ENCODE measurements around the gene TMEM179. TPM values are rescaled to one million over a fixed set of nuclear protein-coding genes. Genes with fewer than 3 reads are reported as not detected.

Gene TMEM179
- total and polyA plus RNA-seq, 2 of the 8 experiments (the other 6 are each of a cell fraction or from before 2014, with no cell fraction given), result 2.9 to 4.0 TPM

GRCh38 chr14:104553166-104554087 lies 51.1 kb downstream of the TMEM179 start:
- H3K9me3 ChIP-seq (ENCODE audit: insufficient read depth in 2 of 2, low read depth in 1 of 2, low read length in 1 of 2), result no peaks in the 10 kb centered on the region
- H4K20me1 ChIP-seq (replicated peaks in 1 of 2; ENCODE audit: control insufficient read depth in 1 of 2, insufficient read depth in 2 of 2, low read length in 2 of 2), result no peaks in the 10 kb centered on the region
- WGBS, 2 experiments (ENCODE audit: extremely low coverage in 1 of 2, insufficient coverage in 1 of 2, insufficient read length in 1 of 2, insufficient replicate concordance in 2 of 2, low coverage in 1 of 2, low lambda C conversion rate in 2 of 2, missing lambda C conversion rate in 1 of 2), result 90% methylated on average over 26 of the region's 30 CpGs; no CpG with 5 or more reads in 1 of the 2 experiments
- no peak overlapping the region for H3K4me3 ChIP-seq (ENCODE audit: extremely low read depth in 1 of 4, insufficient read depth in 2 of 4, low read depth in 3 of 4, low read length in 4 of 4)
- no peak overlapping the region for H2BK15ac ChIP-seq (ENCODE audit: low read length)
- H4K91ac ChIP-seq (replicated peaks; ENCODE audit: insufficient read length, low read length), result no peak overlapping the region
- H3K79me2 ChIP-seq (ENCODE audit: control insufficient read depth in 1 of 2, insufficient read depth in 2 of 2, low read length in 2 of 2), result no peaks in the 10 kb centered on the region
- no peak overlapping the region for H2AFZ ChIP-seq (ENCODE audit: low read length)
- no peaks in the 10 kb centered on the region for H3K79me1 ChIP-seq (ENCODE audit: low read depth, low read length)
- H3K56ac ChIP-seq (replicated peaks; ENCODE audit: insufficient read length, low read depth, low read length), result no peak overlapping the region
- DNase-seq (ENCODE audit: low read depth in 1 of 2, low spot score in 2 of 2) (no peak), FAIRE-seq (no peak)
- no peak overlapping the region for H4K5ac ChIP-seq (ENCODE audit: insufficient read length, low read depth, low read length)
- no peak overlapping the region for H3K9ac ChIP-seq (replicated peaks in 1 of 4; ENCODE audit: extremely low read depth in 1 of 4, low read depth in 3 of 4, low read length in 3 of 4)
- no peak overlapping the region for H2BK12ac ChIP-seq (ENCODE audit: low read depth, low read length)
- H2BK20ac ChIP-seq (ENCODE audit: low read length), result no peak overlapping the region
- no peak overlapping the region for H2BK5ac ChIP-seq (ENCODE audit: low read depth, low read length)
- ChIA-PET CTCF (ENCODE audit: partially characterized antibody) (interaction anchor here (1.0 to 3.2 kb wide), 3 partner anchors 11 to 21 kb away, joined by 3 to 13 read pairs (median 3); no protein-coding TSS in a partner anchor), POLR2A (ENCODE audit: partially characterized antibody) (no interaction called here)
- peaks cover 0 to 3% (median 1%) of the 10 kb centered on the region in 4 experiments; a peak in 3 of 7 replicates for H3K4me1 ChIP-seq (replicated peaks in 1 of 4; ENCODE audit: control insufficient read depth in 3 of 4, insufficient read depth in 4 of 4, low read length in 3 of 4)
- no peak overlapping the region for H2AK5ac ChIP-seq (ENCODE audit: low read depth, low read length)
- H3K14ac ChIP-seq (ENCODE audit: insufficient read length), result no peak overlapping the region
- no peaks in the 10 kb centered on the region for H3K27me3 ChIP-seq (replicated peaks in 1 of 4; ENCODE audit: control insufficient read depth in 3 of 4, extremely low read depth in 1 of 4, insufficient read depth in 3 of 4, low read length in 3 of 4)
- no peaks in the 10 kb centered on the region for H3K23me2 ChIP-seq (ENCODE audit: low read depth, low read length)
- H3K36me3 ChIP-seq (ENCODE audit: control insufficient read depth in 2 of 4, insufficient read depth in 4 of 4, low read length in 3 of 4), result no peaks in the 10 kb centered on the region
- no peak overlapping the region for H3K27ac ChIP-seq (ENCODE audit: low read depth, low read length)
- no peak overlapping the region for H3K4me2 ChIP-seq (ENCODE audit: insufficient read depth in 1 of 2, low read depth in 2 of 2, low read length in 2 of 2)
- no peak overlapping the region for H2BK120ac ChIP-seq (replicated peaks; ENCODE audit: low read depth, low read length)
- H3K4ac ChIP-seq (replicated peaks; ENCODE audit: insufficient read length, low read depth, low read length), result no peak overlapping the region
- no peak overlapping the region for H3K23ac ChIP-seq (ENCODE audit: insufficient read length)
- no peak overlapping the region for H3K18ac ChIP-seq (ENCODE audit: extremely low read depth, low read length)
- H4K8ac ChIP-seq (ENCODE audit: extremely low read depth, insufficient read depth, low read length), result no peak overlapping the region
- no peak for TF ChIP-seq ASH2L (IDR thresholded peaks at IDR 0.05; ENCODE audit: low read length)
- no peak for TF ChIP-seq CBX5 (IDR thresholded peaks at IDR 0.05; ENCODE audit: low read depth, low read length)
- TF ChIP-seq EZH2 (IDR thresholded peaks at IDR 0.05; ENCODE audit: low read depth, low read length, severe bottlenecking), result no peak
- TF ChIP-seq ZNF274 (IDR thresholded peaks at IDR 0.05; ENCODE audit: borderline replicate concordance, extremely low read depth, low read length), result no peak
- no peak for TF ChIP-seq TCF12 (IDR thresholded peaks at IDR 0.05; ENCODE audit: low read depth, low read length)
- no peak for TF ChIP-seq ATF3 (IDR thresholded peaks at IDR 0.05; ENCODE audit: insufficient read depth, low read depth, low read length)
- TF ChIP-seq E2F6 (IDR thresholded peaks at IDR 0.05), result no peak
- no peak for TF ChIP-seq HDAC6 (IDR thresholded peaks at IDR 0.05; ENCODE audit: low read depth, low read length)
- TF ChIP-seq TBP (IDR thresholded peaks at IDR 0.05; ENCODE audit: low read depth, low read length), result no peak
- no peak for TF ChIP-seq BACH1 (IDR thresholded peaks at IDR 0.05; ENCODE audit: low read length)
- no peak for TF ChIP-seq EP300 (IDR thresholded peaks at IDR 0.05; ENCODE audit: borderline replicate concordance in 1 of 2, low read depth in 2 of 2, low read length in 2 of 2)

Measured in H1 (cell line).